HepG2 (cell line): ENCODE data around the gene DDC. TPM values are rescaled to one million over a fixed set of nuclear protein-coding genes. Genes with fewer than 3 reads are reported as not detected.

Experiments used
- ATAC-seq: fragments of 200-7000 bp; cut with Tn5 transposase; 3 replicates; pipeline ENCODE4 v1.9.1; 2020; ENCODE audit warnings: mild to moderate bottlenecking, moderate library complexity
- BruUV-seq: library from RNA; stranded (reverse); fragments of 400-500 nt; replicated peaks from 2 replicates; lab custom pipeline; 2021; lab: Mats Ljungman, UMichigan
- CTCF ChIA-PET: fragments of 300-600 bp; formaldehyde crosslinking; extraction: SDS; loops from one replicate; lab custom pipeline; 2021; ENCODE audit warnings: low total read pairs, inconsistent platforms, low intra/inter-chr PET ratio; lab: Yijun Ruan, JAX
- POLR2A ChIA-PET: fragments of 350-600 bp; sonication (Branson Sonifier 250); formaldehyde crosslinking; loops from one replicate; lab custom pipeline; 2020; ENCODE audit warnings: antibody characterized with exemption, inconsistent platforms; lab: Yijun Ruan, JAX
- DNase-seq: peaks from one replicate; pipeline ENCODE4 v3.0.0-alpha.2; 2015; ENCODE audit warnings: low spot score
- FAIRE-seq: peaks from 3 replicates; lab custom pipeline; 2011; peaks lifted over from hg19 to GRCh38; lab: Jason Lieb, UNC
- H2AFZ ChIP-seq: one replicate; pipeline ENCODE4 v1.6.1; 2011; ENCODE audit warnings: low read length, inconsistent platforms
- H3K27ac ChIP-seq: fragments of 300-600 bp; 3 replicates; pipeline ENCODE4 v1.8.0; 2011; ENCODE audit warnings: mixed run types, mild to moderate bottlenecking, mixed read lengths, low read length, inconsistent platforms; ENCODE audit not compliant: insufficient read depth; ENCODE audit errors: extremely low read length
- H3K27me3 ChIP-seq, 2 experiments: fragments of 200-600 bp in 1 of 2; 2 replicates in 1 of 2; 3 replicates in 1 of 2; pipeline versions ENCODE4 v1.6.0 to v1.8.0; 2011; ENCODE audit warnings: low read length in 2 of 2, mild to moderate bottlenecking in 2 of 2, moderate library complexity in 2 of 2, inconsistent platforms in 1 of 2; ENCODE audit not compliant: insufficient read depth in 2 of 2, control insufficient read depth in 1 of 2
- H3K36me3 ChIP-seq, 2 experiments: fragments of 200-600 bp in 1 of 2; replicated peaks in 1 of 2; 2 replicates in 1 of 2; 3 replicates in 1 of 2; pipeline versions ENCODE4 v1.5.1 to v1.8.0; 2011; ENCODE audit warnings: low read length in 2 of 2, inconsistent platforms in 1 of 2; ENCODE audit not compliant: insufficient read depth in 2 of 2, control insufficient read depth in 1 of 2
- H3K4me1 ChIP-seq: 2 replicates; pipeline ENCODE4 v1.5.1; 2012; ENCODE audit warnings: low read length, inconsistent platforms; ENCODE audit not compliant: insufficient read depth
- H3K4me2 ChIP-seq: 2 replicates; pipeline ENCODE4 v1.6.0; 2011; ENCODE audit warnings: low read depth, low read length, inconsistent platforms
- H3K4me3 ChIP-seq, 3 experiments: fragments of 200-600 bp in 1 of 3; sonication (generic), shearing (Covaris generic) in 1 of 3; replicated peaks in 1 of 3; 2 replicates each; pipeline ENCODE4 v1.5.1; 2011 to 2016; ENCODE audit warnings: low read length in 3 of 3, inconsistent platforms in 2 of 3, low read depth in 2 of 3, mild to moderate bottlenecking in 2 of 3, control low read depth in 1 of 3, mixed read lengths in 1 of 3; ENCODE audit not compliant: insufficient read depth in 1 of 3
- H3K79me2 ChIP-seq: one replicate; pipeline ENCODE4 v1.6.1; 2011; ENCODE audit warnings: low read length, inconsistent platforms; ENCODE audit not compliant: insufficient read depth
- H3K9ac ChIP-seq: 2 replicates; pipeline ENCODE4 v1.6.0; 2011; ENCODE audit warnings: mild to moderate bottlenecking, low read depth, low read length, inconsistent platforms; ENCODE audit not compliant: insufficient read depth
- H3K9me3 ChIP-seq: 2 replicates; pipeline ENCODE4 v1.5.1; 2012; ENCODE audit warnings: mild to moderate bottlenecking, low read length
- H4K20me1 ChIP-seq: 2 replicates; pipeline ENCODE4 v1.6.0; 2011; ENCODE audit warnings: inconsistent platforms, mild to moderate bottlenecking, low read length, moderate library complexity; ENCODE audit not compliant: insufficient read depth
- AHDC1 ChIP-seq: sonication (generic); formaldehyde crosslinking; IDR thresholded peaks from 2 replicates; pipeline ENCODE4 v1.5.1; 2020; ENCODE audit warnings: mild to moderate bottlenecking, missing genetic modification reagents, borderline replicate concordance
- ARHGAP35 ChIP-seq: sonication (generic); formaldehyde crosslinking; IDR thresholded peaks from 2 replicates; pipeline ENCODE4 v1.9.0; 2022; ENCODE audit warnings: mild to moderate bottlenecking, inconsistent platforms, moderate library complexity, missing genetic modification reagents, borderline replicate concordance
- ATF5 ChIP-seq: sonication (generic); formaldehyde crosslinking; IDR thresholded peaks from 2 replicates; pipeline ENCODE4 v1.4.0; 2020; ENCODE audit warnings: mild to moderate bottlenecking, low read depth, missing genetic modification reagents
- SMARCC2 ChIP-seq: fragments of 450-650 bp; IDR thresholded peaks from 2 replicates; pipeline ENCODE4 v1.6.1; 2017; ENCODE audit warnings: antibody characterized with exemption, mild to moderate bottlenecking
- SOX13 ChIP-seq, 3 experiments: fragments of 450-650 bp in 1 of 3; sonication (generic) in 1 of 3; formaldehyde crosslinking in 1 of 3; IDR thresholded peaks in 2 of 3; conservative IDR thresholded peaks in 1 of 3; 2 replicates each; pipeline versions ENCODE4 v1.5.0 to v1.6.1; 2016 to 2020; ENCODE audit warnings: antibody characterized with exemption in 1 of 3, mild to moderate bottlenecking in 1 of 3, missing compliant biosample characterization in 1 of 3, missing genetic modification reagents in 1 of 3, moderate library complexity in 1 of 3
- WGBS: methylation state at CpG from one replicate; pipeline ENCODE4 v1.1.6; 2017; ENCODE audit warnings: low lambda C conversion rate; 5-methylcytosine and 5-hydroxymethylcytosine counted together
- in situ Hi-C: cut with HindIII; loops from 2 replicates; pipeline ENCODE4 v1.10.0; 2017; ENCODE audit warnings: low pct_unique_long_range_greater_than_20kb; ENCODE audit not compliant: extremely low pct_ligation_motif_present
- intact Hi-C: fragments of 100-400 bp; cut with micrococcal nuclease; formaldehyde crosslinking; loops from one replicate; pipeline ENCODE4 v1.10.0; 2022; ENCODE audit not compliant: unreplicated experiment
- polyA plus RNA-seq, 8 experiments: library from polyadenylated mRNA; depleted of rRNA in 3 of 8; stranded (reverse) in 7 of 8; unstranded in 1 of 8; fragments of >200 nt; fragmentation: Illumina TruSeq in 4 of 8; extraction: Trizol in 4 of 8; gene quantifications; 2 replicates each; pipeline versions ENCODE4 v1.2.1 to v1.2.3, GENCODE V29; 2011 to 2016; ENCODE audit warnings: low read depth in 4 of 8, missing spikeins in 1 of 8, mixed read lengths in 1 of 8; ENCODE audit not compliant: insufficient read depth in 1 of 8
- total RNA-seq, 5 experiments: library from RNA; depleted of rRNA; stranded (reverse); fragments of >200 nt; fragmentation: Illumina TruSeq; extraction: Trizol; gene quantifications; 2 replicates each; pipeline ENCODE4 v1.2.3, GENCODE V29; 2016; ENCODE audit warnings: low read depth in 1 of 5
- TF ChIP-seq, protein P1 (sequence below): IDR thresholded peaks from 2 replicates; pipeline ENCODE4 v1.6.1; 2016; ENCODE audit warnings: missing genetic modification reagents, missing compliant biosample characterization

The DDC gene
- total and polyA plus RNA-seq, 2 of the 13 experiments (the other 11 are each of a cell fraction or from before 2014, with no cell fraction given), result 11.7 to 93.3 TPM

- no peak for TF ChIP-seq SOX13 (IDR thresholded peaks at IDR 0.05)
- TF ChIP-seq SOX13 (CRISPR knock-in tag; conservative IDR thresholded peaks at IDR 0.05 in 1 of 2, IDR thresholded peaks at IDR 0.05 in 1 of 2), result no peak
- TF ChIP-seq AHDC1 (CRISPR knock-in tag), result no peak
- TF ChIP-seq ARHGAP35 (CRISPR knock-in tag), result no peak
- TF ChIP-seq ATF5 (CRISPR knock-in tag), result no peak
- no peak for TF ChIP-seq SMARCC2
- TF ChIP-seq, protein P1, sequence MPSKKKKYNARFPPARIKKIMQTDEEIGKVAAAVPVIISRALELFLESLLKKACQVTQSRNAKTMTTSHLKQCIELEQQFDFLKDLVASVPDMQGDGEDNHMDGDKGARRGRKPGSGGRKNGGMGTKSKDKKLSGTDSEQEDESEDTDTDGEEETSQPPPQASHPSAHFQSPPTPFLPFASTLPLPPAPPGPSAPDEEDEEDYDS, result no peak
- intact Hi-C loops, result no loop called here
- Histone ChIP-seq H3K36me3 (no peaks in the 10 kb centered on the region), H3K27ac (no peak overlapping the region), H3K4me2 (no peak overlapping the region), H3K4me1 (peaks cover 27% of the 10 kb centered on the region), H3K4me3 (no peak overlapping the region), H3K27me3 (no peaks in the 10 kb centered on the region), H3K79me2 (no peaks in the 10 kb centered on the region), H3K9ac (no peak overlapping the region), H4K20me1 (no peaks in the 10 kb centered on the region), H3K9me3 (peaks cover 16% of the 10 kb centered on the region), H2AFZ (no peak overlapping the region)
- ChIA-PET CTCF (no interaction called here), POLR2A (no interaction called here)
- FAIRE-seq (no peak), ATAC-seq (no peak), DNase-seq (no peak)
- no TSS peak for BruUV-seq
- in situ Hi-C loops, result no loop called here
- 93% methylated on average over 2 of the region's 4 CpGs for WGBS
These were observed 19.2 kb upstream of the DDC start for GRCh38 chr7:50584386-50584785.
